ENCODE measurements around the gene LSMEM2. TPM values are rescaled to one million over a fixed set of nuclear protein-coding genes. Genes with fewer than 3 reads are reported as not detected.

LSMEM2 gene
- total RNA-seq, 1 experiment from 2014 or later: 0.57 TPM

- DNase-seq (ENCODE audit: low spot score): no peak
- CTCF ChIA-PET: interaction anchor here (0.6 kb wide), 1 partner anchor 23 kb away, joined by 3 read pairs; no protein-coding TSS in a partner anchor
These were observed 7.7 kb downstream of the LSMEM2 start for GRCh38 chr3:50286322-50287227.

GRCh38 chr3:50287262-50287661 lies 8.4 kb downstream of the LSMEM2 start:
- no peaks in the 10 kb centered on the region for H3K9me3 Mint-ChIP-seq
- no peak for TF ChIP-seq JUN (CRISPR knock-in tag; IDR thresholded peaks at IDR 0.05)
- no peak for TF ChIP-seq ZNF317 (CRISPR knock-in tag; IDR thresholded peaks at IDR 0.05; ENCODE audit: borderline replicate concordance, low read depth)
- TF ChIP-seq NR2C2 (CRISPR knock-in tag; IDR thresholded peaks at IDR 0.05): no peak
- no peak for TF ChIP-seq MYBL2 (CRISPR knock-in tag; IDR thresholded peaks at IDR 0.05)
- no peak for TF ChIP-seq ZBTB43 (CRISPR knock-in tag; IDR thresholded peaks at IDR 0.05)
- TF ChIP-seq NR1H2 (CRISPR knock-in tag; IDR thresholded peaks at IDR 0.05): no peak
- TF ChIP-seq ATF6 (CRISPR knock-in tag; IDR thresholded peaks at IDR 0.05): no peak
- ATAC-seq (no peak), DNase-seq (ENCODE audit: low spot score) (no peak)
- peaks cover 21% of the 10 kb centered on the region for H3K36me3 Mint-ChIP-seq
- H3K27ac Mint-ChIP-seq: no peak overlapping the region
- ChIA-PET POLR2A (no interaction called here), CTCF (interaction anchor here (0.6 kb wide), 1 partner anchor 24 kb away, joined by 3 read pairs; no protein-coding TSS in a partner anchor)
- no peaks in the 10 kb centered on the region; the same call in 1 of the 2 replicates for H3K27me3 Mint-ChIP-seq (ENCODE audit: low read depth)
- H3K4me1 Mint-ChIP-seq: peaks cover 6% of the 10 kb centered on the region
- no peak overlapping the region for H3K4me3 Mint-ChIP-seq

More at GRCh38 chr3:50286322-50287227, 7.7 kb downstream of the LSMEM2 start:
- Mint-ChIP-seq H3K36me3 (peaks cover 21% of the 10 kb centered on the region), H3K4me3 (no peak overlapping the region), H3K27me3 (ENCODE audit: low read depth) (no peaks in the 10 kb centered on the region; the same call in 1 of the 2 replicates), H3K9me3 (no peaks in the 10 kb centered on the region), H3K27ac (no peak overlapping the region), H3K4me1 (peaks cover 5% of the 10 kb centered on the region)
- ATAC-seq: no peak
- TF ChIP-seq ZNF121 (CRISPR knock-in tag; IDR thresholded peaks at IDR 0.05) (no peak), GABPB1 (CRISPR knock-in tag; IDR thresholded peaks at IDR 0.05) (no peak), ATF1 (CRISPR knock-in tag; IDR thresholded peaks at IDR 0.05) (no peak), EMX1 (CRISPR knock-in tag; IDR thresholded peaks at IDR 0.05) (no peak), CDX4 (CRISPR knock-in tag; IDR thresholded peaks at IDR 0.05; ENCODE audit: borderline replicate concordance) (no peak), NFE2L1 (CRISPR knock-in tag; IDR thresholded peaks at IDR 0.05) (no peak), ERG (CRISPR knock-in tag; IDR thresholded peaks at IDR 0.05) (no peak)
- POLR2A ChIA-PET: no interaction called here

- no peak for TF ChIP-seq SMAD4 (CRISPR knock-in tag; IDR thresholded peaks at IDR 0.05)
- Mint-ChIP-seq H3K4me1 (peaks cover 12% of the 10 kb centered on the region), H3K4me3 (no peak overlapping the region), H3K27ac (no peak overlapping the region), H3K9me3 (no peaks in the 10 kb centered on the region), H3K36me3 (peaks cover 21% of the 10 kb centered on the region), H3K27me3 (ENCODE audit: low read depth) (no peaks in the 10 kb centered on the region; the same call in 1 of the 2 replicates)
- ChIA-PET CTCF (no interaction called here), POLR2A (no interaction called here)
- ATAC-seq: no peak
- no peak for DNase-seq (ENCODE audit: low spot score)
These were observed 9.6 kb downstream of the LSMEM2 start for GRCh38 chr3:50288387-50289007.

Measured in WTC11 (cell line).